Measurements from ENCODE around the gene SIRPG.
"Not testable (repeated sequence)": the region's sequence is repeated elsewhere in the genome, so short reads cannot be mapped to it uniquely, and the experiment has no call there.

SIRPG gene

DNA sequence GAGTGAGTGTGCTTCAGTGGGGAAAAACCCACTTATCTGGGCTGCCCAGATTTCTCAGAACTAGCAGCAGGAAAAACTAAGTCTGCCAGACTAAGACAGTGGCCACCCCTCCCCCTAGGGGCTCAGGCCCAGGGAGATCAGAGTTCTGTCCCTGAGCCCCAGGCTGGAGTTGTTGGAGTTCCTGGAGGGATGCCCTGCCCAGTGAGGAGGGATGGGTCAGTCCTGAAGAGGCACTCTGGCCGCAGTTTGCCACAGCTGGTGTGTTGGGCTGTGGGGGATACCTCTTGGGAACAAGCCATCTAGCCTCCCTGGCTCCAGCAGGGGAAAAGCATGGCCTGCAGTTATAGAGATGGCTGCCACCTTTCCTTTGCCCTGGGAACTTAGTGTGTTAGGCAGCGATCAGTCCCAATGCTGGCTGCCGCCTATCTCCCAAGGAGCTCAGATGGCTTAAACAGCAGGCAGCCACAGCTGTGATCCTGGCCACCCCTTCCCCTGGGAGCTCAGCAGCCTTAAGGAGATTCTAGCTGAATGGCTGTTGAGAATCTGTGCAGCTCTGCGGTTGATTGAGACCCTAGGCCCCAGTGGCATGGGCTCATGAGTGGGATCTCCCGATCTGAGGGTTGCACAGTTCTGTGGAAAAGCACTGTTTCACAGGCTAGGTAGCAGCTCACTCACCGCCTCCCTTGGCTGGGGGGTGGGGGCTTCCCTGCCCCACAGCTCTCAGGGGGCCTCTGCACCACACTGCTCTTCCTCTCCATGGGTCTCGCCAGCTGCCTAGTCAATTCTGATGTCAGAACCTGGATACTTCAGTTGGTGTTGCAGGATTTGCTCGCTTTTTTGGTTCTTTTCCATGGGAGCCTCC is 13.2 kb downstream of the SIRPG start:
- no peak for TF ChIP-seq POLR2AphosphoS5 (IDR thresholded peaks at IDR 0.05; ENCODE audit: low read depth)
- no peak for TF ChIP-seq SPI1 (IDR thresholded peaks at IDR 0.05; ENCODE audit: borderline replicate concordance, low read depth)
- TF ChIP-seq, protein P1, sequence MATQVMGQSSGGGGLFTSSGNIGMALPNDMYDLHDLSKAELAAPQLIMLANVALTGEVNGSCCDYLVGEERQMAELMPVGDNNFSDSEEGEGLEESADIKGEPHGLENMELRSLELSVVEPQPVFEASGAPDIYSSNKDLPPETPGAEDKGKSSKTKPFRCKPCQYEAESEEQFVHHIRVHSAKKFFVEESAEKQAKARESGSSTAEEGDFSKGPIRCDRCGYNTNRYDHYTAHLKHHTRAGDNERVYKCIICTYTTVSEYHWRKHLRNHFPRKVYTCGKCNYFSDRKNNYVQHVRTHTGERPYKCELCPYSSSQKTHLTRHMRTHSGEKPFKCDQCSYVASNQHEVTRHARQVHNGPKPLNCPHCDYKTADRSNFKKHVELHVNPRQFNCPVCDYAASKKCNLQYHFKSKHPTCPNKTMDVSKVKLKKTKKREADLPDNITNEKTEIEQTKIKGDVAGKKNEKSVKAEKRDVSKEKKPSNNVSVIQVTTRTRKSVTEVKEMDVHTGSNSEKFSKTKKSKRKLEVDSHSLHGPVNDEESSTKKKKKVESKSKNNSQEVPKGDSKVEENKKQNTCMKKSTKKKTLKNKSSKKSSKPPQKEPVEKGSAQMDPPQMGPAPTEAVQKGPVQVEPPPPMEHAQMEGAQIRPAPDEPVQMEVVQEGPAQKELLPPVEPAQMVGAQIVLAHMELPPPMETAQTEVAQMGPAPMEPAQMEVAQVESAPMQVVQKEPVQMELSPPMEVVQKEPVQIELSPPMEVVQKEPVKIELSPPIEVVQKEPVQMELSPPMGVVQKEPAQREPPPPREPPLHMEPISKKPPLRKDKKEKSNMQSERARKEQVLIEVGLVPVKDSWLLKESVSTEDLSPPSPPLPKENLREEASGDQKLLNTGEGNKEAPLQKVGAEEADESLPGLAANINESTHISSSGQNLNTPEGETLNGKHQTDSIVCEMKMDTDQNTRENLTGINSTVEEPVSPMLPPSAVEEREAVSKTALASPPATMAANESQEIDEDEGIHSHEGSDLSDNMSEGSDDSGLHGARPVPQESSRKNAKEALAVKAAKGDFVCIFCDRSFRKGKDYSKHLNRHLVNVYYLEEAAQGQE (IDR thresholded peaks at IDR 0.05; ENCODE audit: insufficient replicate concordance, low read depth) = no peak
- TF ChIP-seq GABPA (IDR thresholded peaks at IDR 0.05; ENCODE audit: low read depth) = no peak
- TF ChIP-seq, protein P2, sequence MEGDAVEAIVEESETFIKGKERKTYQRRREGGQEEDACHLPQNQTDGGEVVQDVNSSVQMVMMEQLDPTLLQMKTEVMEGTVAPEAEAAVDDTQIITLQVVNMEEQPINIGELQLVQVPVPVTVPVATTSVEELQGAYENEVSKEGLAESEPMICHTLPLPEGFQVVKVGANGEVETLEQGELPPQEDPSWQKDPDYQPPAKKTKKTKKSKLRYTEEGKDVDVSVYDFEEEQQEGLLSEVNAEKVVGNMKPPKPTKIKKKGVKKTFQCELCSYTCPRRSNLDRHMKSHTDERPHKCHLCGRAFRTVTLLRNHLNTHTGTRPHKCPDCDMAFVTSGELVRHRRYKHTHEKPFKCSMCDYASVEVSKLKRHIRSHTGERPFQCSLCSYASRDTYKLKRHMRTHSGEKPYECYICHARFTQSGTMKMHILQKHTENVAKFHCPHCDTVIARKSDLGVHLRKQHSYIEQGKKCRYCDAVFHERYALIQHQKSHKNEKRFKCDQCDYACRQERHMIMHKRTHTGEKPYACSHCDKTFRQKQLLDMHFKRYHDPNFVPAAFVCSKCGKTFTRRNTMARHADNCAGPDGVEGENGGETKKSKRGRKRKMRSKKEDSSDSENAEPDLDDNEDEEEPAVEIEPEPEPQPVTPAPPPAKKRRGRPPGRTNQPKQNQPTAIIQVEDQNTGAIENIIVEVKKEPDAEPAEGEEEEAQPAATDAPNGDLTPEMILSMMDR (IDR thresholded peaks at IDR 0.05; ENCODE audit: insufficient read depth, low read length) = no peak
- no peak overlapping the region for H3K4me3 ChIP-seq (replicated peaks; ENCODE audit: insufficient read depth, low read length)
- H3K27ac ChIP-seq (replicated peaks) = no peak overlapping the region
- no peak for DNase-seq (ENCODE audit: low read depth in 1 of 2, low spot score in 1 of 2)
- H3K27me3 ChIP-seq (ENCODE audit: insufficient read depth, poor library complexity, severe bottlenecking) = no peaks in the 10 kb centered on the region

DNA sequence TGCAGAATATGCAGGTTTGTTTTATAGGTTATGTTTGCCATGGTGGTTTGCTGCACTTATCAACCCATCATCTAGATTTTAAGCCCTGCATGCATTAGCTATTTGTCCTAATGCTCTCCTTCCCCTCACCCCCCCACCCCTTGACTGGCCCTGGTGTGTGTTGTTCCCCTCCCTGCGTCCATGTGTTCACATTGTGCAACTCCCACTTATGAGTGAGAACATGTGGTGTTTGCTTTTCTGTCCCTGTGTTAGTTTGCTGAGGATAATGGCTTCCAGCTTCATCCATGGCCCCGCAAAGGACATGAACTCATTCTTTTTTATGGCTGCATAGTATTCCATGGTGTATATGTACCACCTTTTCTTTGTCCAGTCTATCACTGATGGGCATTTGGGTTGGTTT is 18.9 kb downstream of the SIRPG start:
- H3K4me3 ChIP-seq (replicated peaks; ENCODE audit: insufficient read depth, low read length); H3K27me3 ChIP-seq (ENCODE audit: insufficient read depth, poor library complexity, severe bottlenecking): not testable (repeated sequence)

DNA sequence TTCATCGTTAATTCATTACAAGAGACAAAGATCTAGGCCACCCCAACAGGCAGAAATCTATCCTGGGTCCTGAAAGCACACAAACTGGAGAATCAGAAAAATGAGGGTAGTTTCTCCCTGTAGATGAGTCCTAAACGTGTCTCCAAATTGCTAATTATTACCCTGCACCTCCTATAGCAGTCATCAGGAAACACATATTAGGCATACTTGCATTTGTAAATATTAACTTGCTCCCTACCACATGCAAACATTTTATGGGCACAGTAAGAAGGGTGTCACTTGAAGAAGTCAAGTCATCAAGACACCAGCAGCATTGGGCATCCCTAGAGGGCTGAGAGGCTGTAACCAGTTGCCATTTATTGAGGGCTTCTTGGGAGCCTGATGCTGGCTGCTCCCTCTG is 19.8 kb downstream of the SIRPG start:
- DNase-seq (ENCODE audit: low read depth in 1 of 2, low spot score in 1 of 2) = no peak
- TF ChIP-seq, protein P2 (IDR thresholded peaks at IDR 0.05; ENCODE audit: insufficient read depth, low read length) = no peak
- TF ChIP-seq POLR2AphosphoS5 (IDR thresholded peaks at IDR 0.05; ENCODE audit: low read depth) (no peak), SPI1 (IDR thresholded peaks at IDR 0.05; ENCODE audit: borderline replicate concordance, low read depth) (no peak), GABPA (IDR thresholded peaks at IDR 0.05; ENCODE audit: low read depth) (no peak)
- TF ChIP-seq, protein P1 (IDR thresholded peaks at IDR 0.05; ENCODE audit: insufficient replicate concordance, low read depth) = no peak

More for the DNA sequence above, 18.9 kb downstream of the SIRPG start:
- DNase-seq (ENCODE audit: low read depth in 1 of 2, low spot score in 1 of 2); H3K27ac ChIP-seq (replicated peaks): not testable (repeated sequence)

DNA sequence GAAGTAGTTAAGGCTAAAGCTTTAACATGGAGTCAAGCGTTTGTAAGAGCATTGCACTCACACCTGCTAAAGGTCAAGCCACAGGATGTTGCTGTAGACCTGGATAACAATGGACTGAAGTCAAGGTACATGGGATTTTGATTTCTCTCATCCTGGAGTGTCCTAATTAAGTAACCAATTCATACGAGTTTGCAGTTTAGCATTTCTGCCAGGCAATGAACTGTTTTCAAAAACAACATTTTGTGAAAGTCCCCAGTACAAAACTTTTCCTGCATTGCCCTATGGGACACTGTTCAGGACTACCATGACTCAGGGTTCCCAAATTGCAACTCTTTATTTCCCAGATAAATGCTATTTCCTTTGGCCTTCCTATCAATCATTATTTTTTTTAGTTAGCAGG is 20.4 kb downstream of the SIRPG start:
- Histone ChIP-seq H3K4me3 (replicated peaks; ENCODE audit: insufficient read depth, low read length) (no peak overlapping the region), H3K27me3 (ENCODE audit: insufficient read depth, poor library complexity, severe bottlenecking) (no peaks in the 10 kb centered on the region), H3K27ac (replicated peaks) (no peak overlapping the region)
- TF ChIP-seq, protein P2 (IDR thresholded peaks at IDR 0.05; ENCODE audit: insufficient read depth, low read length) = no peak
- no peak for TF ChIP-seq GABPA (IDR thresholded peaks at IDR 0.05; ENCODE audit: low read depth)
- TF ChIP-seq POLR2AphosphoS5 (IDR thresholded peaks at IDR 0.05; ENCODE audit: low read depth) = no peak
- TF ChIP-seq, protein P1 (IDR thresholded peaks at IDR 0.05; ENCODE audit: insufficient replicate concordance, low read depth) = no peak
- no peak for DNase-seq (ENCODE audit: low read depth in 1 of 2, low spot score in 1 of 2)

More for the DNA sequence above, 19.8 kb downstream of the SIRPG start:
- no peak overlapping the region for H3K27ac ChIP-seq (replicated peaks)
- no peaks in the 10 kb centered on the region for H3K27me3 ChIP-seq (ENCODE audit: insufficient read depth, poor library complexity, severe bottlenecking)
- H3K4me3 ChIP-seq (replicated peaks; ENCODE audit: insufficient read depth, low read length) = no peak overlapping the region

All from HL-60 (cell line).